H9 (cell line): ENCODE data around the gene EFCAB6. TPM values are rescaled to one million over a fixed set of nuclear protein-coding genes. Genes with fewer than 3 reads are reported as not detected.
A peak's percentile ranks its signal among the peaks of the same experiment; 100 is the strongest.

ENCODE experiments used
- DNase-seq: peaks from one replicate; pipeline ENCODE4 v3.0.0-alpha.2; 2017
- H2AFZ ChIP-seq: one replicate; pipeline ENCODE4 v1.6.1; 2013; ENCODE audit warnings: mild to moderate bottlenecking, low read length, control low read depth, moderate library complexity
- H2AK5ac ChIP-seq: 2 replicates; pipeline ENCODE4 v1.6.1; 2013; ENCODE audit warnings: low read length, control low read depth, mixed read lengths; ENCODE audit not compliant: insufficient read length
- H2BK120ac ChIP-seq: one replicate; pipeline ENCODE4 v1.6.1; 2013; ENCODE audit warnings: low read depth, mild to moderate bottlenecking, low read length, control low read depth, inconsistent platforms; ENCODE audit not compliant: poor library complexity, severe bottlenecking
- H2BK12ac ChIP-seq: 2 replicates; pipeline ENCODE4 v1.6.1; 2013; ENCODE audit warnings: low read length, control low read depth, mixed read lengths, low read depth; ENCODE audit not compliant: insufficient read length
- H2BK15ac ChIP-seq: 2 replicates; pipeline ENCODE4 v1.6.1; 2013; ENCODE audit warnings: low read depth, low read length, control low read depth
- H2BK20ac ChIP-seq: one replicate; pipeline ENCODE4 v1.6.1; 2013; ENCODE audit warnings: low read depth, mild to moderate bottlenecking, low read length, control low read depth, inconsistent platforms; ENCODE audit not compliant: poor library complexity, severe bottlenecking
- H2BK5ac ChIP-seq: 2 replicates; pipeline ENCODE4 v1.6.1; 2013; ENCODE audit warnings: low read length, control low read depth, mixed read lengths; ENCODE audit not compliant: insufficient read length
- H3K14ac ChIP-seq: 2 replicates; pipeline ENCODE4 v1.6.1; 2013; ENCODE audit warnings: low read length, control low read depth; ENCODE audit not compliant: insufficient read depth
- H3K18ac ChIP-seq: 2 replicates; pipeline ENCODE4 v1.6.1; 2013; ENCODE audit warnings: low read depth, mild to moderate bottlenecking, mixed read lengths, low read length, control low read depth; ENCODE audit not compliant: insufficient read length
- H3K23ac ChIP-seq: 2 replicates; pipeline ENCODE4 v1.6.1; 2013; ENCODE audit warnings: low read length, control low read depth, mixed read lengths, low read depth; ENCODE audit not compliant: insufficient read length
- H3K23me2 ChIP-seq: 2 replicates; pipeline ENCODE4 v1.6.1; 2013; ENCODE audit warnings: low read depth, mild to moderate bottlenecking, mixed read lengths, low read length, control low read depth; ENCODE audit not compliant: insufficient read length, poor library complexity, severe bottlenecking
- H3K27ac ChIP-seq: 2 replicates; pipeline ENCODE4 v1.5.1; 2013; ENCODE audit warnings: low read length, control low read depth, mixed read lengths, low read depth; ENCODE audit not compliant: insufficient read length
- H3K27me3 ChIP-seq: 2 replicates; pipeline ENCODE4 v1.6.1; 2013; ENCODE audit warnings: low read length, control low read depth, inconsistent platforms; ENCODE audit not compliant: insufficient read depth
- H3K4ac ChIP-seq: 2 replicates; pipeline ENCODE4 v1.6.1; 2013; ENCODE audit warnings: low read depth, mild to moderate bottlenecking, control low read depth, inconsistent platforms, low read length, moderate library complexity
- H3K4me1 ChIP-seq: 2 replicates; pipeline ENCODE4 v1.6.1; 2013; ENCODE audit warnings: low read length, control low read depth, inconsistent platforms; ENCODE audit not compliant: insufficient read depth
- H3K4me2 ChIP-seq: 2 replicates; pipeline ENCODE4 v1.6.1; 2013; ENCODE audit warnings: low read length, control low read depth, mixed read lengths; ENCODE audit not compliant: insufficient read length, insufficient read depth
- H3K56ac ChIP-seq: 2 replicates; pipeline ENCODE4 v1.6.1; 2013; ENCODE audit warnings: low read depth, mild to moderate bottlenecking, mixed read lengths, low read length, control low read depth; ENCODE audit not compliant: insufficient read length
- H3K79me1 ChIP-seq: 2 replicates; pipeline ENCODE4 v1.6.1; 2013; ENCODE audit warnings: low read depth, mild to moderate bottlenecking, moderate library complexity, low read length, control low read depth, inconsistent platforms; ENCODE audit not compliant: insufficient read depth, poor library complexity, severe bottlenecking
- H3K79me2 ChIP-seq: 2 replicates; pipeline ENCODE4 v1.6.1; 2013; ENCODE audit warnings: low read length, control low read depth, inconsistent platforms; ENCODE audit not compliant: insufficient read depth
- H3K9ac ChIP-seq: 2 replicates; pipeline ENCODE4 v1.6.1; 2013; ENCODE audit warnings: low read length, control low read depth, mixed read lengths; ENCODE audit not compliant: insufficient read length; ENCODE audit errors: extremely low read depth
- H3K9me3 ChIP-seq: one replicate; pipeline ENCODE4 v1.6.1; 2013; ENCODE audit warnings: low read depth, low read length, inconsistent platforms; ENCODE audit not compliant: control insufficient read depth
- H3T11ph ChIP-seq: one replicate; pipeline ENCODE4 v1.6.1; 2013; ENCODE audit warnings: mild to moderate bottlenecking, low read length, control low read depth, inconsistent platforms
- H4K20me1 ChIP-seq: one replicate; pipeline ENCODE4 v1.6.1; 2013; ENCODE audit not compliant: control insufficient read depth, insufficient read length, insufficient read depth
- H4K5ac ChIP-seq: 2 replicates; pipeline ENCODE4 v1.6.1; 2013; ENCODE audit warnings: low read depth, mild to moderate bottlenecking, mixed read lengths, low read length, control low read depth; ENCODE audit not compliant: insufficient read length
- H4K8ac ChIP-seq: replicated peaks from 2 replicates; pipeline ENCODE4 v1.6.1; 2013; ENCODE audit warnings: low read length, control low read depth, mixed read lengths, low read depth; ENCODE audit not compliant: insufficient read length
- H4K91ac ChIP-seq: 2 replicates; pipeline ENCODE4 v1.6.1; 2013; ENCODE audit warnings: low read depth, mild to moderate bottlenecking, moderate library complexity, mixed read lengths, low read length, control low read depth; ENCODE audit not compliant: insufficient read length
- H3K27ac Mint-ChIP-seq, 3 experiments: 2 replicates in 2 of 3; 3 replicates in 1 of 3; pipeline ENCODE4 v1.8.0; 2020 to 2021; ENCODE audit warnings: mixed read lengths in 3 of 3, mild to moderate bottlenecking in 1 of 3, moderate library complexity in 1 of 3
- H3K27me3 Mint-ChIP-seq: 2 replicates; pipeline ENCODE4 v1.8.0; 2021; ENCODE audit warnings: low read depth, mild to moderate bottlenecking, moderate library complexity, mixed read lengths
- H3K36me3 Mint-ChIP-seq, 3 experiments: 2 replicates in 2 of 3; 3 replicates in 1 of 3; pipeline ENCODE4 v1.8.0; 2020 to 2021; ENCODE audit warnings: low read depth in 3 of 3, mixed read lengths in 3 of 3; ENCODE audit not compliant: insufficient read depth in 1 of 3
- H3K4me1 Mint-ChIP-seq, 2 experiments: 2 replicates each; pipeline ENCODE4 v1.8.0; 2020; ENCODE audit warnings: mixed read lengths in 2 of 2
- H3K4me3 Mint-ChIP-seq, 2 experiments: 2 replicates in 1 of 2; 3 replicates in 1 of 2; pipeline ENCODE4 v1.8.0; 2020 to 2021; ENCODE audit warnings: mild to moderate bottlenecking in 2 of 2, mixed read lengths in 2 of 2, moderate library complexity in 1 of 2
- H3K9me3 Mint-ChIP-seq, 2 experiments: 2 replicates in 1 of 2; 3 replicates in 1 of 2; pipeline ENCODE4 v1.8.0; 2020; ENCODE audit warnings: mild to moderate bottlenecking in 2 of 2, mixed read lengths in 2 of 2, moderate library complexity in 1 of 2
- CTCF ChIP-seq: fragments of 200-600 bp; sonication (generic); conservative IDR thresholded peaks from 3 replicates; pipeline ENCODE4 v1.8.0; 2021; ENCODE audit warnings: antibody characterized with exemption, mild to moderate bottlenecking
- WGBS: extraction: QIAGEN DNeasy Blood & Tissue Kit; methylation state at CpG from one replicate; pipeline ENCODE4 v1.1.7; 2013; ENCODE audit warnings: missing lambda C conversion rate, low lambda C conversion rate, mixed read lengths; ENCODE audit not compliant: insufficient read length; ENCODE audit errors: extremely low coverage; 5-methylcytosine and 5-hydroxymethylcytosine counted together
- total RNA-seq: library from RNA; stranded (reverse); gene quantifications from 2 replicates; pipeline ENCODE4 v1.2.1, GENCODE V29; 2021

EFCAB6 gene
- total RNA-seq, 1 experiment from 2014 or later, result 0.31 TPM

GRCh38 chr22:43637275-43638260 lies 174.5 kb downstream of the EFCAB6 start:
- Histone ChIP-seq H2AFZ (no peak overlapping the region), H3T11ph (no peak overlapping the region), H3K23me2 (peaks cover 3% of the 10 kb centered on the region), H2BK15ac (no peak overlapping the region), H4K5ac (no peak overlapping the region), H3K79me1 (no peaks in the 10 kb centered on the region), H4K20me1 (no peaks in the 10 kb centered on the region), H2BK120ac (no peak overlapping the region), H4K8ac (no peak overlapping the region), H3K4me1 (no peaks in the 10 kb centered on the region; the same call in 1 of the 2 replicates), H3K4me2 (no peak overlapping the region), H3K23ac (no peak overlapping the region), H4K91ac (no peak overlapping the region), H2AK5ac (no peak overlapping the region), H3K18ac (no peak overlapping the region), H3K9ac (no peak overlapping the region), H3K27me3 (no peaks in the 10 kb centered on the region), H3K4ac (no peak overlapping the region), H3K9me3 (no peaks in the 10 kb centered on the region), H2BK20ac (no peak overlapping the region), H3K27ac (no peak overlapping the region), H2BK5ac (no peak overlapping the region), H2BK12ac (no peak overlapping the region), H3K79me2 (no peaks in the 10 kb centered on the region), H3K14ac (no peak overlapping the region; the same call in 1 of the 2 replicates), H3K56ac (no peak overlapping the region)
- no peak for TF ChIP-seq CTCF
- no CpG with 5 or more reads among the region's 28 CpGs for WGBS
- no peak for DNase-seq
- Mint-ChIP-seq H3K27me3 (peaks cover 16% of the 10 kb centered on the region), H3K36me3 (peaks cover 7 to 11% (median 10%) of the 10 kb centered on the region in 3 experiments; a peak in 6 of 7 replicates), H3K4me1 (no peaks in the 10 kb centered on the region), H3K4me3 (no peak overlapping the region), H3K27ac (peak overlapping the region in 2 of 3 experiments; percentile 58 to 78; a peak in 2 of 7 replicates), H3K9me3 (peaks cover 12 to 14% of the 10 kb centered on the region in 2 experiments)
